Endothelial cell of umbilical vein (primary cell): ENCODE results near the gene NUDT8. TPM values are rescaled to one million over a fixed set of nuclear protein-coding genes. Genes with fewer than 3 reads are reported as not detected.

ENCODE experiments used
- BruUV-seq: library from RNA; stranded (reverse); fragments of 400-500 nt; replicated peaks from 2 replicates; lab custom pipeline; 2021; lab: Mats Ljungman, UMichigan
- CTCF ChIA-PET: fragments of 300-600, 350-600 bp; sonication (Branson Sonifier 250); formaldehyde crosslinking; loops from one replicate; lab custom pipeline; 2021; ENCODE audit warnings: antibody characterized with exemption, inconsistent platforms; lab: Charles Lee
- POLR2A ChIA-PET: fragments of 300-600, 350-600 bp; sonication (Branson Sonifier 250); formaldehyde crosslinking; loops from one replicate; lab custom pipeline; 2021; ENCODE audit warnings: antibody characterized with exemption, inconsistent platforms; lab: Charles Lee
- DNase-seq: peaks from one replicate; pipeline ENCODE4 v3.0.0-alpha.2; 2011; ENCODE audit warnings: low read depth, low spot score
- FAIRE-seq: peaks from 2 replicates; lab custom pipeline; 2011; peaks lifted over from hg19 to GRCh38; lab: Jason Lieb, UNC
- H2AFZ ChIP-seq: 2 replicates; pipeline ENCODE4 v1.6.0; 2012; ENCODE audit warnings: low read depth, low read length, control low read depth, inconsistent platforms
- H3K27ac ChIP-seq: 2 replicates; pipeline ENCODE4 v1.5.1; 2011; ENCODE audit warnings: low read depth, mild to moderate bottlenecking, control low read depth, low read length, moderate library complexity; ENCODE audit not compliant: insufficient read depth
- H3K27me3 ChIP-seq, 2 experiments: 2 replicates each; pipeline versions ENCODE4 v1.6.0 to v1.6.1; 2011; ENCODE audit warnings: low read length in 2 of 2, mixed read lengths in 1 of 2; ENCODE audit not compliant: control insufficient read depth in 2 of 2, insufficient read depth in 2 of 2
- H3K36me3 ChIP-seq, 2 experiments: 2 replicates in 1 of 2; 3 replicates in 1 of 2; pipeline ENCODE4 v1.5.1; 2011; ENCODE audit warnings: low read length in 2 of 2, mild to moderate bottlenecking in 1 of 2, moderate library complexity in 1 of 2; ENCODE audit not compliant: control insufficient read depth in 2 of 2, insufficient read depth in 2 of 2; ENCODE audit errors: extremely low read depth in 1 of 2
- H3K4me1 ChIP-seq: 3 replicates; pipeline ENCODE4 v1.5.1; 2011; ENCODE audit warnings: mild to moderate bottlenecking, low read length; ENCODE audit not compliant: control insufficient read depth, insufficient read depth; ENCODE audit errors: extremely low read depth
- H3K4me2 ChIP-seq: 2 replicates; pipeline ENCODE4 v1.6.1; 2011; ENCODE audit warnings: low read length, control low read depth, mixed read lengths; ENCODE audit not compliant: insufficient read depth
- H3K4me3 ChIP-seq, 3 experiments: fragments of 200-600 bp in 1 of 3; sonication (generic), shearing (Covaris generic) in 1 of 3; replicated peaks in 1 of 3; 2 replicates each; pipeline ENCODE4 v1.5.1; 2011 to 2016; ENCODE audit warnings: control low read depth in 3 of 3, low read length in 3 of 3, mild to moderate bottlenecking in 2 of 3, inconsistent platforms in 1 of 3, low read depth in 1 of 3, moderate library complexity in 1 of 3; ENCODE audit not compliant: insufficient read depth in 1 of 3
- H3K79me2 ChIP-seq: 2 replicates; pipeline ENCODE4 v1.6.0; 2012; ENCODE audit warnings: low read length, inconsistent platforms; ENCODE audit not compliant: control insufficient read depth, insufficient read depth
- H3K9ac ChIP-seq: replicated peaks from 2 replicates; pipeline ENCODE3; 2011; ENCODE audit warnings: low read length, control low read depth; ENCODE audit not compliant: insufficient read depth; ENCODE audit errors: extremely low read depth
- H3K9me1 ChIP-seq: replicated peaks from 3 replicates; pipeline ENCODE4 v1.6.0; 2011; ENCODE audit warnings: mild to moderate bottlenecking, low read length; ENCODE audit not compliant: control insufficient read depth, insufficient read depth; ENCODE audit errors: extremely low read depth
- H3K9me3 ChIP-seq: replicated peaks from 2 replicates; pipeline ENCODE4 v1.5.1; 2012; ENCODE audit warnings: low read length, inconsistent platforms; ENCODE audit not compliant: control insufficient read depth, insufficient read depth
- H4K20me1 ChIP-seq: replicated peaks from 2 replicates; pipeline ENCODE3; 2011; ENCODE audit warnings: mild to moderate bottlenecking, low read length; ENCODE audit not compliant: control insufficient read depth, insufficient read depth; ENCODE audit errors: extremely low read depth
- EZH2 ChIP-seq: IDR thresholded peaks from 2 replicates; pipeline ENCODE4 v1.6.1; 2012; ENCODE audit warnings: borderline replicate concordance, low read depth, mild to moderate bottlenecking, moderate library complexity, low read length, inconsistent platforms; ENCODE audit not compliant: severe bottlenecking
- FOS ChIP-seq: IDR thresholded peaks from 2 replicates; pipeline ENCODE4 v1.6.1; 2011; ENCODE audit warnings: mild to moderate bottlenecking, low read length, moderate library complexity, borderline replicate concordance; ENCODE audit not compliant: insufficient read depth
- GATA2 ChIP-seq: IDR thresholded peaks from 2 replicates; pipeline ENCODE4 v1.7.0; 2011; ENCODE audit warnings: low read depth, mild to moderate bottlenecking, moderate library complexity, mixed read lengths, low read length; ENCODE audit not compliant: insufficient read length, insufficient read depth
- JUN ChIP-seq: IDR thresholded peaks from 2 replicates; pipeline ENCODE4 v1.6.1; 2011; ENCODE audit warnings: borderline replicate concordance, low read depth; ENCODE audit not compliant: insufficient read length, insufficient read depth
- MYC ChIP-seq: IDR thresholded peaks from one replicate; pipeline ENCODE4 v1.6.1; 2011; ENCODE audit warnings: mild to moderate bottlenecking, low read depth, low read length
- POLR2A ChIP-seq: IDR thresholded peaks from 2 replicates; pipeline ENCODE4 v1.6.1; 2012; ENCODE audit warnings: low read depth, mild to moderate bottlenecking, control low read depth, low read length
- POLR2AphosphoS5 ChIP-seq: IDR thresholded peaks from 2 replicates; pipeline ENCODE4 v1.6.1; 2012; ENCODE audit warnings: low read depth, mild to moderate bottlenecking, control low read depth, low read length, moderate library complexity; ENCODE audit not compliant: insufficient read depth
- dilution Hi-C: fragments of 300-500 bp; cut with MboI; formaldehyde crosslinking; loops from one replicate; pipeline ENCODE4 v1.15.0; 2019; ENCODE audit warnings: low sequenced_read_pairs; ENCODE audit not compliant: extremely low pct_ligation_motif_present
- intact Hi-C: fragments of 100-400 bp; cut with micrococcal nuclease; formaldehyde crosslinking; loops from one replicate; pipeline ENCODE4 v1.10.0; 2022
- polyA plus RNA-seq, 4 experiments: library from polyadenylated mRNA; depleted of rRNA in 3 of 4; stranded (reverse) in 3 of 4; unstranded in 1 of 4; fragments of >200 nt; gene quantifications; 2 replicates each; pipeline versions ENCODE4 v1.2.1 to v1.2.3, GENCODE V29; 2011 to 2012; ENCODE audit warnings: missing spikeins in 1 of 4
- total RNA-seq: library from RNA; stranded (reverse); gene quantifications from 2 replicates; pipeline ENCODE4 v1.2.3, GENCODE V29; 2021
- TF ChIP-seq, protein P1 (sequence below), 2 donors: IDR thresholded peaks; 1 replicate in 1 of 2; 2 replicates in 1 of 2; pipeline ENCODE4 v1.5.1; 2011; ENCODE audit warnings: low read length in 2 of 2, mild to moderate bottlenecking in 2 of 2, moderate library complexity in 2 of 2, control low read depth in 1 of 2, inconsistent platforms in 1 of 2, low read depth in 1 of 2; ENCODE audit not compliant: insufficient read depth in 1 of 2; ENCODE audit errors: extremely low read depth in 1 of 2
- TF ChIP-seq, protein P2 (sequence below): IDR thresholded peaks from 2 replicates; pipeline ENCODE4 v1.6.1; 2011; ENCODE audit not compliant: insufficient read depth, insufficient read length

The NUDT8 gene
- total and polyA plus RNA-seq, 2 donors (not counting 3 experiments of a cell fraction or from before 2014, with no cell fraction given) = 14.1 to 20.4 TPM

DNA sequence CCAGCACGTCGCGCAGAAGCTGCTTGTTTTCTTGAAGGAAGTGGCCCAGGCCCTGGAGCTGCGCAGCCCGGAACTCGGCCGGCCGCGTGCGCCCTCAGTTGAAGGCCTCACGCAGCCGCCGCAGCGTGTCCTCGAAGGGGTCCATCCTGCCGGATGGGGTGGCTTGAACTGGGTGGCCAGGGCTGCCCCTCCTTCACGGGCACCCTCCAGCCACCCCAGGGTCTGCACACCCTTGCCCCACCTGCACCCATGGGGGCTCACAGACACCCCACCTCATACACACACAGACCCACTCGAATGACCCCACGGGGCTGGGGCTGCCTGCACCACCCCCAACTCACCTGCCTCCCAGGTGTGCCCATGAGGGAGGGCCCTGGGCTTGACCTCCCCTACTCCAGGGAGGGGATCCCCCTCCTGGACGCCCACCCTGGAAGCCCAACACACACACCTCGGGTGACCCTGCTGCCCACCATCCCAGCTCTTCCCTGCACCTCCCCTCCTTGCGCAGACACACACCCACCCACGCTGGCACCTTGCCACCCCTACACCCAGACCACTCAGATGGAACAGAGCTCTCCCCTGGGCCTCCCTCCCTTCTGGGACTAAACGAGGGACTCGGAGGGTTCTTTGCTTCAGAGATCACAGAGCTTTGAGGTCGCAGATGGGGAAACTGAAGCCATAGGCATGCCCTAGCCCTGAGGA, 37.9 kb upstream of the NUDT8 start:
- H3K4me3 ChIP-seq = no peak overlapping the region
- no peaks in the 10 kb centered on the region for H3K9me1 ChIP-seq
- H3K27ac ChIP-seq = no peak overlapping the region
- H3K4me2 ChIP-seq = no peak overlapping the region
- POLR2A ChIA-PET = no interaction called here
- intact Hi-C loops = no loop called here
- no peaks in the 10 kb centered on the region for H3K9me3 ChIP-seq
- dilution Hi-C loops = no loop called here
- H4K20me1 ChIP-seq = no peaks in the 10 kb centered on the region
- CTCF ChIA-PET = interaction anchor here (1.5 kb wide), 1 partner anchor 9 kb away, joined by 5 read pairs; no protein-coding TSS in a partner anchor
- FAIRE-seq (no peak), DNase-seq (no peak)
- no peaks in the 10 kb centered on the region for H3K79me2 ChIP-seq
- no peaks in the 10 kb centered on the region for H3K4me1 ChIP-seq
- TF ChIP-seq FOS (no peak), GATA2 (no peak), POLR2A (no peak), POLR2AphosphoS5 (no peak), MYC (no peak), JUN (no peak), EZH2 (no peak)
- TF ChIP-seq, protein P1, sequence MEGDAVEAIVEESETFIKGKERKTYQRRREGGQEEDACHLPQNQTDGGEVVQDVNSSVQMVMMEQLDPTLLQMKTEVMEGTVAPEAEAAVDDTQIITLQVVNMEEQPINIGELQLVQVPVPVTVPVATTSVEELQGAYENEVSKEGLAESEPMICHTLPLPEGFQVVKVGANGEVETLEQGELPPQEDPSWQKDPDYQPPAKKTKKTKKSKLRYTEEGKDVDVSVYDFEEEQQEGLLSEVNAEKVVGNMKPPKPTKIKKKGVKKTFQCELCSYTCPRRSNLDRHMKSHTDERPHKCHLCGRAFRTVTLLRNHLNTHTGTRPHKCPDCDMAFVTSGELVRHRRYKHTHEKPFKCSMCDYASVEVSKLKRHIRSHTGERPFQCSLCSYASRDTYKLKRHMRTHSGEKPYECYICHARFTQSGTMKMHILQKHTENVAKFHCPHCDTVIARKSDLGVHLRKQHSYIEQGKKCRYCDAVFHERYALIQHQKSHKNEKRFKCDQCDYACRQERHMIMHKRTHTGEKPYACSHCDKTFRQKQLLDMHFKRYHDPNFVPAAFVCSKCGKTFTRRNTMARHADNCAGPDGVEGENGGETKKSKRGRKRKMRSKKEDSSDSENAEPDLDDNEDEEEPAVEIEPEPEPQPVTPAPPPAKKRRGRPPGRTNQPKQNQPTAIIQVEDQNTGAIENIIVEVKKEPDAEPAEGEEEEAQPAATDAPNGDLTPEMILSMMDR (IDR thresholded peaks at IDR 0.05; ENCODE audit: extremely low read depth in 1 of 2, insufficient read depth in 1 of 2, low read depth in 1 of 2, low read length in 2 of 2) = no peak
- TF ChIP-seq, protein P2, sequence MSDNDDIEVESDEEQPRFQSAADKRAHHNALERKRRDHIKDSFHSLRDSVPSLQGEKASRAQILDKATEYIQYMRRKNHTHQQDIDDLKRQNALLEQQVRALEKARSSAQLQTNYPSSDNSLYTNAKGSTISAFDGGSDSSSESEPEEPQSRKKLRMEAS = no peak
- H2AFZ ChIP-seq = no peak overlapping the region
- H3K27me3 ChIP-seq = no peaks in the 10 kb centered on the region
- no peak overlapping the region for H3K9ac ChIP-seq
- no TSS peak for BruUV-seq
- no peaks in the 10 kb centered on the region for H3K36me3 ChIP-seq
